Measurements from ENCODE around the gene TVP23A.

The TVP23A gene

DNA sequence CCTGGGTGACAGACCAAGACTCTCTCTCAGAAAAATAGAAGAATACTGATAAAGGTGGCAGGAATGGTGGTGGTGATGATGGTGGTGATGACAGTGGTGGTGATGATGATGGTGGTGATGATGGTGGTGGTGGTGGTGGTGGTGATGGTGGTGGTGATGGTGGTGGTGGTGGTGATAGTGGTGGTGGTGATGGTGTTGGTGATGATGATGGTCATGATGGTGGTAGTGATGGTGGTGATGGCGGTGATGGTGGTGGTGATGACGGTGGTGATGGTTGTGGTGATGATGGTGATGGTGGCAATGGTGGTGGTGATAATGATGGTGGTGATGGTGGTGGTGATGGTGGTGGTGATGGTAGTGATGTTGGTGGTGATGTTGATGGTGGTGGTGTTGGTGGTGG, 40.4 kb upstream of the TVP23A start:
- no peaks in the 10 kb centered on the region for H3K79me2 ChIP-seq (ENCODE audit: insufficient read depth, low read length)
- no peaks in the 10 kb centered on the region for H3K4me1 ChIP-seq (ENCODE audit: insufficient read depth, low read length)
- no peak overlapping the region for H3K4me3 ChIP-seq (ENCODE audit: low read depth in 1 of 2, low read length in 2 of 2)
- no peak for ATAC-seq (ENCODE audit: insufficient read depth, low read depth)
- H3K27me3 ChIP-seq (ENCODE audit: insufficient read depth, low read length, poor library complexity): no peaks in the 10 kb centered on the region
- H3K9ac ChIP-seq (ENCODE audit: low read depth, low read length): no peak overlapping the region
- no peak overlapping the region for H2AFZ ChIP-seq (ENCODE audit: low read depth, low read length)
- H3K4me2 ChIP-seq (ENCODE audit: insufficient read depth, low read length): no peak overlapping the region
- H3K36me3 ChIP-seq (ENCODE audit: insufficient read depth, low read length): no peaks in the 10 kb centered on the region
- no peak for TF ChIP-seq EZH2 (IDR thresholded peaks at IDR 0.05; ENCODE audit: borderline replicate concordance, low read depth, low read length, severe bottlenecking)
- TF ChIP-seq, protein P1, sequence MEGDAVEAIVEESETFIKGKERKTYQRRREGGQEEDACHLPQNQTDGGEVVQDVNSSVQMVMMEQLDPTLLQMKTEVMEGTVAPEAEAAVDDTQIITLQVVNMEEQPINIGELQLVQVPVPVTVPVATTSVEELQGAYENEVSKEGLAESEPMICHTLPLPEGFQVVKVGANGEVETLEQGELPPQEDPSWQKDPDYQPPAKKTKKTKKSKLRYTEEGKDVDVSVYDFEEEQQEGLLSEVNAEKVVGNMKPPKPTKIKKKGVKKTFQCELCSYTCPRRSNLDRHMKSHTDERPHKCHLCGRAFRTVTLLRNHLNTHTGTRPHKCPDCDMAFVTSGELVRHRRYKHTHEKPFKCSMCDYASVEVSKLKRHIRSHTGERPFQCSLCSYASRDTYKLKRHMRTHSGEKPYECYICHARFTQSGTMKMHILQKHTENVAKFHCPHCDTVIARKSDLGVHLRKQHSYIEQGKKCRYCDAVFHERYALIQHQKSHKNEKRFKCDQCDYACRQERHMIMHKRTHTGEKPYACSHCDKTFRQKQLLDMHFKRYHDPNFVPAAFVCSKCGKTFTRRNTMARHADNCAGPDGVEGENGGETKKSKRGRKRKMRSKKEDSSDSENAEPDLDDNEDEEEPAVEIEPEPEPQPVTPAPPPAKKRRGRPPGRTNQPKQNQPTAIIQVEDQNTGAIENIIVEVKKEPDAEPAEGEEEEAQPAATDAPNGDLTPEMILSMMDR (IDR thresholded peaks at IDR 0.05; ENCODE audit: borderline replicate concordance, extremely low read depth, low read length, poor library complexity, severe bottlenecking): no peak
- no peaks in the 10 kb centered on the region for H4K20me1 ChIP-seq (ENCODE audit: insufficient read depth, low read length)
- DNase-seq: no peak
- H3K9me3 ChIP-seq (ENCODE audit: insufficient read depth, low read length, severe bottlenecking): no peaks in the 10 kb centered on the region
- no peak overlapping the region for H3K27ac ChIP-seq (ENCODE audit: low read length)

DNA sequence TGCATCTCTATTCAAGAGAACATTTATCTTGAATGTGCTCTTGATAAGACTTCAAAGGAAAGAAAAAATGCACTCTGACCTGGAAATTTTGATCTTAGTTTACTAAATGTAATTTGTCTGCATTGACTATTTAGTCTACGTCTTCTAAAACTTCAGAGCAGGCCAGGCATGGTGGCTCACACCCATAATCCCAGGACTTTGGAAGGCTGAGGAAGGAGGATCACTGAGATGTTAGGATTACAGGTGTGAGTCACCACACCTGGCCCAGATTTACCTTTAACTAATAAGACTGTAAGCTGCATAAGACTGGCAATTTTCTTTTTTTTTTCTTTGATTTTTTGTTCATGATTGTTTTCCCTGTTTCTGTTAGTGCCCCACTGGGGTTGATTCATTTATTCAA, 39.6 kb upstream of the TVP23A start:
- no peak for TF ChIP-seq EZH2 (IDR thresholded peaks at IDR 0.05; ENCODE audit: borderline replicate concordance, low read depth, low read length, severe bottlenecking)
- TF ChIP-seq, protein P1 (IDR thresholded peaks at IDR 0.05; ENCODE audit: borderline replicate concordance, extremely low read depth, low read length, poor library complexity, severe bottlenecking): no peak
- Histone ChIP-seq H3K36me3 (ENCODE audit: insufficient read depth, low read length) (no peaks in the 10 kb centered on the region), H3K27me3 (ENCODE audit: insufficient read depth, low read length, poor library complexity) (no peaks in the 10 kb centered on the region), H2AFZ (ENCODE audit: low read depth, low read length) (no peak overlapping the region), H3K79me2 (ENCODE audit: insufficient read depth, low read length) (no peaks in the 10 kb centered on the region), H3K4me1 (ENCODE audit: insufficient read depth, low read length) (no peaks in the 10 kb centered on the region), H3K4me3 (ENCODE audit: low read depth in 1 of 2, low read length in 2 of 2) (no peak overlapping the region), H3K27ac (ENCODE audit: low read length) (no peak overlapping the region), H3K9me3 (ENCODE audit: insufficient read depth, low read length, severe bottlenecking) (no peaks in the 10 kb centered on the region), H3K4me2 (ENCODE audit: insufficient read depth, low read length) (no peak overlapping the region), H4K20me1 (ENCODE audit: insufficient read depth, low read length) (no peaks in the 10 kb centered on the region), H3K9ac (ENCODE audit: low read depth, low read length) (no peak overlapping the region)
- DNase-seq (no peak), ATAC-seq (ENCODE audit: insufficient read depth, low read depth) (no peak)

DNA sequence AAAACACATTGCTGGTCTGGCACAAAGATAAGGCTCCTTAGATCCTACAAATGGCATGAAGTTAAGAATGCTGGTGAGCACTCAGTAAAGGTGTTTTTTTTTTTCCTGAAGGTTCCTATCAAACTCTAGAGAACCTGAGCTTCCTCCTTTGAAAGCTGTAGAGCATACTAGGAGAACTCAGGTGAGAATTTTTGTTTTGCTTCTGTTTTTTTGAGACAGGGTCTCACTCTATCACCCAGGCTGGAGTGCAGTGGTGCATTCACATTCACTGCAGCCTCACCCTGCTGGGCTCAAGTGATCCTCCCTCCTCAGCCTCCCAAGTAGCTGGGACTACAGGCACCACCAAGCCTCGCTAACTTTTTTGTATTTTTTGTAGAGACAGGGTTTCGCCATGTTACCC, 37.4 kb upstream of the TVP23A start:
- no peak for ATAC-seq (ENCODE audit: insufficient read depth, low read depth)
- H3K4me3 ChIP-seq (ENCODE audit: low read depth in 1 of 2, low read length in 2 of 2): no peak overlapping the region
- H3K79me2 ChIP-seq (ENCODE audit: insufficient read depth, low read length): no peaks in the 10 kb centered on the region
- DNase-seq: no peak
- H4K20me1 ChIP-seq (ENCODE audit: insufficient read depth, low read length): no peaks in the 10 kb centered on the region
- H3K27me3 ChIP-seq (ENCODE audit: insufficient read depth, low read length, poor library complexity): no peaks in the 10 kb centered on the region
- H2AFZ ChIP-seq (ENCODE audit: low read depth, low read length): no peak overlapping the region
- H3K27ac ChIP-seq (ENCODE audit: low read length): no peak overlapping the region
- TF ChIP-seq EZH2 (IDR thresholded peaks at IDR 0.05; ENCODE audit: borderline replicate concordance, low read depth, low read length, severe bottlenecking): no peak
- TF ChIP-seq, protein P1 (IDR thresholded peaks at IDR 0.05; ENCODE audit: borderline replicate concordance, extremely low read depth, low read length, poor library complexity, severe bottlenecking): no peak
- H3K9me3 ChIP-seq (ENCODE audit: insufficient read depth, low read length, severe bottlenecking): no peaks in the 10 kb centered on the region
- H3K9ac ChIP-seq (ENCODE audit: low read depth, low read length): no peak overlapping the region
- H3K4me2 ChIP-seq (ENCODE audit: insufficient read depth, low read length): no peak overlapping the region
- H3K4me1 ChIP-seq (ENCODE audit: insufficient read depth, low read length): no peaks in the 10 kb centered on the region
- no peaks in the 10 kb centered on the region for H3K36me3 ChIP-seq (ENCODE audit: insufficient read depth, low read length)

DNA sequence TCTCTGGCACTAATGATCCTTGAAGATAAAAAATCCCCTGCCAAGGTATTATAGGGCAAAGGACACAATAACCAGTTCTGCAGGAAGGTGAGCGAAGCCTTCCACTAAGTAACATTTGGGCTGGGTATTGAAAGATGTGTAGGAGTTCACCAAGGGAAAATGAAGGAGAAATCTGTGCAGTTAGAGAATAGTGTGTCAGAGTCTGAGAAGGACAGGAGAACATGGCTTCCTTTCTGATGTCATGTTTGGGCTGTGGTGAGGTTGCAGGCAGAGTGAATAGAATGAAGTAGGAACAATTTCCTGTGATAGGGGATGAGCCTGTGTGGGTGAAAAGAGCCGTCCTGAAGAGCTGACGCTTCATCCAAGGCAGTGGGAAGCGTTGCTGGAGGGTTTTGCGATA, 34.4 kb upstream of the TVP23A start:
- H2AFZ ChIP-seq (ENCODE audit: low read depth, low read length): no peak overlapping the region
- H3K36me3 ChIP-seq (ENCODE audit: insufficient read depth, low read length): no peaks in the 10 kb centered on the region
- ATAC-seq (ENCODE audit: insufficient read depth, low read depth) (no peak), DNase-seq (no peak)
- no peaks in the 10 kb centered on the region for H4K20me1 ChIP-seq (ENCODE audit: insufficient read depth, low read length)
- H3K27ac ChIP-seq (ENCODE audit: low read length): no peak overlapping the region
- TF ChIP-seq, protein P1 (IDR thresholded peaks at IDR 0.05; ENCODE audit: borderline replicate concordance, extremely low read depth, low read length, poor library complexity, severe bottlenecking): no peak
- TF ChIP-seq EZH2 (IDR thresholded peaks at IDR 0.05; ENCODE audit: borderline replicate concordance, low read depth, low read length, severe bottlenecking): no peak
- no peaks in the 10 kb centered on the region for H3K27me3 ChIP-seq (ENCODE audit: insufficient read depth, low read length, poor library complexity)
- no peak overlapping the region for H3K4me2 ChIP-seq (ENCODE audit: insufficient read depth, low read length)
- no peak overlapping the region for H3K9ac ChIP-seq (ENCODE audit: low read depth, low read length)
- H3K9me3 ChIP-seq (ENCODE audit: insufficient read depth, low read length, severe bottlenecking): no peaks in the 10 kb centered on the region
- H3K79me2 ChIP-seq (ENCODE audit: insufficient read depth, low read length): no peaks in the 10 kb centered on the region
- no peak overlapping the region for H3K4me3 ChIP-seq (ENCODE audit: low read depth in 1 of 2, low read length in 2 of 2)
- no peaks in the 10 kb centered on the region for H3K4me1 ChIP-seq (ENCODE audit: insufficient read depth, low read length)

Measured in DND-41 (cell line).